Measurements from ENCODE around the gene TBC1D12.
"Not testable (repeated sequence)": the region's sequence is repeated elsewhere in the genome, so short reads cannot be mapped to it uniquely, and the experiment has no call there.

The TBC1D12 gene

GRCh38 chr10:94456942-94457341 lies 54.6 kb downstream of the TBC1D12 start:
- DNase-seq (ENCODE audit: low read depth in 2 of 2): no peak

- DNase-seq (ENCODE audit: low read depth in 2 of 2): no peak
These were observed 57.0 kb downstream of the TBC1D12 start for GRCh38 chr10:94459385-94459784.

GRCh38 chr10:94461503-94461902 lies 59.2 kb downstream of the TBC1D12 start:
- no peak for DNase-seq (ENCODE audit: low read depth in 2 of 2)

GRCh38 chr10:94462130-94462529 lies 59.8 kb downstream of the TBC1D12 start:
- no peak for DNase-seq (ENCODE audit: low read depth in 2 of 2)

- DNase-seq (ENCODE audit: low read depth in 2 of 2): no peak
These were observed 63.3 kb downstream of the TBC1D12 start for GRCh38 chr10:94465684-94466083.

GRCh38 chr10:94481410-94481809 lies 79.1 kb downstream of the TBC1D12 start:
- DNase-seq (ENCODE audit: low read depth in 2 of 2): no peak

GRCh38 chr10:94483970-94484369 lies 81.6 kb downstream of the TBC1D12 start:
- no peak for DNase-seq (ENCODE audit: low read depth in 2 of 2)

GRCh38 chr10:94485094-94485493 lies 82.8 kb downstream of the TBC1D12 start:
- DNase-seq (ENCODE audit: low read depth in 2 of 2): no peak

GRCh38 chr10:94487575-94487974 lies 85.2 kb downstream of the TBC1D12 start:
- DNase-seq (ENCODE audit: low read depth in 2 of 2): no peak

GRCh38 chr10:94489107-94489506 lies 86.8 kb downstream of the TBC1D12 start:
- DNase-seq (ENCODE audit: low read depth in 2 of 2): no peak

GRCh38 chr10:94489976-94490788 lies 87.8 kb downstream of the TBC1D12 start:
- no peak for DNase-seq (ENCODE audit: low read depth in 2 of 2)

GRCh38 chr10:94490789-94491039 lies 88.4 kb downstream of the TBC1D12 start:
- no peak for DNase-seq (ENCODE audit: low read depth in 2 of 2)

- DNase-seq (ENCODE audit: low read depth in 2 of 2): no peak
These were observed 91.1 kb downstream of the TBC1D12 start for GRCh38 chr10:94493463-94493862.

GRCh38 chr10:94496010-94496409 lies 93.7 kb downstream of the TBC1D12 start:
- DNase-seq (ENCODE audit: low read depth in 2 of 2): no peak

GRCh38 chr10:94496646-94497045 lies 94.3 kb downstream of the TBC1D12 start:
- DNase-seq (ENCODE audit: low read depth in 2 of 2): no peak

- DNase-seq (ENCODE audit: low read depth in 2 of 2): no peak
These were observed 97.7 kb downstream of the TBC1D12 start for GRCh38 chr10:94500063-94500462.

GRCh38 chr10:94521276-94522250 lies 119.2 kb downstream of the TBC1D12 start:
- no peak for DNase-seq (ENCODE audit: low read depth in 2 of 2)

GRCh38 chr10:94524146-94524545 lies 121.8 kb downstream of the TBC1D12 start:
- no peak for DNase-seq (ENCODE audit: low read depth in 2 of 2)

GRCh38 chr10:94524711-94525110 lies 122.4 kb downstream of the TBC1D12 start:
- DNase-seq (ENCODE audit: low read depth in 2 of 2): no peak

GRCh38 chr10:94531550-94531949 lies 129.2 kb downstream of the TBC1D12 start:
- not testable (repeated sequence) for DNase-seq (ENCODE audit: low read depth in 2 of 2)

GRCh38 chr10:94533027-94533426 lies 130.7 kb downstream of the TBC1D12 start:
- no peak for DNase-seq (ENCODE audit: low read depth in 2 of 2)

- DNase-seq (ENCODE audit: low read depth in 2 of 2): not testable (repeated sequence)
These were observed 139.9 kb downstream of the TBC1D12 start for GRCh38 chr10:94542282-94542681.

All from stimulated activated CD8-positive, alpha-beta memory T cell treated with anti-CD3 and anti-CD28 coated beads, Interleukin-15, amount 100 ng/mL, for 4 hours (primary cell).